Astrocyte of the spinal cord (primary cell): ENCODE measurements around the gene NHEJ1.

Experiments
- DNase-seq: peaks from one replicate; pipeline ENCODE4 v3.0.0; 2011; ENCODE audit warnings: low read depth, low spot score
- H3K4me3 ChIP-seq: 2 replicates; pipeline ENCODE4 v1.5.1; 2011; ENCODE audit warnings: low read depth, mild to moderate bottlenecking, low read length, moderate library complexity
- CTCF ChIP-seq: IDR thresholded peaks from 2 replicates; pipeline ENCODE4 v1.5.1; 2012; ENCODE audit warnings: low read depth, mild to moderate bottlenecking, low read length, inconsistent platforms
- in situ Hi-C: cut with HindIII; loops from 2 replicates; pipeline ENCODE4 v1.10.0; 2017; ENCODE audit warnings: low sequenced_read_pairs

NHEJ1 gene

GRCh38 chr2:219171231-219171651 is 10.6 kb upstream of the NHEJ1 start:
- in situ Hi-C loops: no loop called here
- H3K4me3 ChIP-seq: no peak overlapping the region
- DNase-seq: peak; percentile 66
- peak; percentile 71 for TF ChIP-seq CTCF

GRCh38 chr2:219169930-219170654 is 9.5 kb upstream of the NHEJ1 start, which contains the start of gene SLC23A3:
SLC23A3 (minus strand) TSS chr2:219170029; CDS start chr2:219169984, 45 bp downstream.
- in situ Hi-C loops: no loop called here
- no peak within 1 kb of the TSS for H3K4me3 ChIP-seq
- no peak for DNase-seq
- TF ChIP-seq CTCF: no peak

GRCh38 chr2:219168932-219169331 is 8.3 kb upstream of the NHEJ1 start:
- H3K4me3 ChIP-seq: no peak overlapping the region
- no peak for DNase-seq
- no peak for TF ChIP-seq CTCF
- in situ Hi-C loops: no loop called here

- H3K4me3 ChIP-seq: no peak overlapping the region
- TF ChIP-seq CTCF: no peak
- in situ Hi-C loops: no loop called here
- DNase-seq: no peak
These were observed 7.9 kb upstream of the NHEJ1 start for GRCh38 chr2:219168526-219168925.

- in situ Hi-C loops: no loop called here
- no peak for DNase-seq
- TF ChIP-seq CTCF: no peak
- no peak overlapping the region for H3K4me3 ChIP-seq
These were observed 7.4 kb upstream of the NHEJ1 start for GRCh38 chr2:219167997-219168396.

GRCh38 chr2:219165058-219165911 is 4.7 kb upstream of the NHEJ1 start:
- H3K4me3 ChIP-seq: no peak overlapping the region
- no peak for DNase-seq
- in situ Hi-C loops: no loop called here
- no peak for TF ChIP-seq CTCF
